Measurements from ENCODE around the gene SSR4. TPM values are rescaled to one million over a fixed set of nuclear protein-coding genes. Genes with fewer than 3 reads are reported as not detected.
"Not testable (repeated sequence)": the region's sequence is repeated elsewhere in the genome, so short reads cannot be mapped to it uniquely, and the experiment has no call there.

Gene SSR4
- polyA plus RNA-seq, 12 donors = 94.6 to 175 (median 108) TPM; not detected in 1

DNA sequence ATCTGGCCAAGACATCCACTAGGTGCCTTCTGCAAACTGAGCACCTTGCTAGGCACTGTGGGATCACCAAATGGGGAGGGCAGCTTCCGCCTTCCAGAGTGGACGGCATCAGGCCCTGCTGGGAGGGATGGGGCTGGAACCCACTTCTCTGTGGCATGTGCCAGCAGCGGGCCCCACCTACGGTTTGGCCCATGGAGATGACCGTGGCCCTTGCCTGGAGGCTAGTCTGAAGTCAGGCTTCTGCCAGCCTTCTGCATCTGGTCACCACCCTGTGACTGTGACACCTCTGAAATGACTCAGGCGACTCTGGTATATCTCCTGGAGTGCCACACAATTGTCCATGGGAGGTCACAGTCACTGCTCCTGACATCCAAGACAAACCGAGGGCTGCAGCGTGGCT, 7.2 kb downstream of the SSR4 start:
- no peak for DNase-seq

DNA sequence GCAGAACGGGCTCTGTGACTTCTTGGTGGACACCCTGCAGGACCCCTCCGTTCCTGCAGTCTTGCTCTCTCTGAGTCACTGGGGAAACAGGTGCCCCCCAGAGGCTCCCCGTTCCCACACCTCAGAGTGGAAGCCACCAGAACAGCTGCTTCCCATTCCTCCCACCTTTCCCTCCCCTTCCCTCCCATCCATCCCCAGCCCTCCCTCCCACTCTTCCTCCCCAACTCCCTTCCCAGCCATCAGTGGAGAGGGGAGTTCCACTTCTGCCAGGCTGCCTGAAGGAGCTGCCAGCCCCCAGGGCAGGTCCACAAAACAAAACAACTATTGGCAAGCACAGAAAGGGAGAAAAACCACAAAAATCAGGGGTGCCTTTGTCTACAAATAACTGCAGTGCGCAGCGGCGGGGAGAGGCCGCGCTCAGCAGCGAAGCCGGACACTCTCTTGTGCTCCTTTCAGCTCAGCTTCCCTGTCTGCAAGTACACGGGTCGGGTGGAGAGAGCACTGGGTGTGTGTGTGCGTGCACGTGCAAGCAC, 8.1 kb downstream of the SSR4 start:
- no peak for DNase-seq

DNA sequence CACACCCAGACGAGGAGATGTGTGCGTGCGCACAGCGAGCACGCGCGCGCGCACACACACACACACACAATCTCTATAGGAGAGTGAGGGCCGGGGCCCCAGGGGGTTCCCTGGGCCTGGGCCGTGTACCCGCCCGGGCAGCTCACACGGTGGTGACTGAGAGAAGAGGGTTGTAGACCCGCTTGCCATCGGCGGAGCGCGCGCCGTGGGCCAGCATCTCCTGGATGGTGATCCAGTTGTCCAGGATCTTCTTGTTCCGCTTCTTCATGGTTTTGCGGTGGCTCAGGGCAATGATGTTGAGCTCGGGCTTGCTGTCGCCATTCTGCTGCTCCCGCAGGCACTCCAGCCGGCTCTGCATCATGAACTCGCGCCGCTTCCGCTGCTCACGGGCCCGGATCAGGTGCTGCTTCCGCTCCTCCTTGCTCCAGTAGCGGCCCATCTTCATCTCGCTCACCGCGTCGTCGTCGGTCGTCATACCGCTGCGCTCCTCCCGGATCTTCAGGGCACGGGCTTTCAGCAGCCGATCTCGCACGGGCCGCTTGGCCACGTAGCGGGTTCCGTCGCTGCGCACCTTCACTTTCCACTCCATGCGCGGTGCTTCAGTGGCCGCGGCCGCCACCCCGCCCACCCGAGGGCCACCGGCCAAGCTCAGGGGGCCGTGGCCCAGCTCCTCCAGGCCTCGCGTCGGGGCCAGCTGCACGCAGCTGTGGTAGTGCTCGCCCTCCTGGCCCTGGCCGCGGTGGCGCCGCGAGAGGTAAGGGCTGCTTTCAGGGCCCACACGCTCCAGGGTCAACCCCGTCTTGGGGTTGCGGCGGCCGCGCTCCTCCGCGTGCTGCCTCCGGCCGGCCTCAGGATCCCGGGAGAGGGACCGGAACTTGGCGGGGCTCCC, 9.0 kb downstream of the SSR4 start:
- no peak for DNase-seq

DNA sequence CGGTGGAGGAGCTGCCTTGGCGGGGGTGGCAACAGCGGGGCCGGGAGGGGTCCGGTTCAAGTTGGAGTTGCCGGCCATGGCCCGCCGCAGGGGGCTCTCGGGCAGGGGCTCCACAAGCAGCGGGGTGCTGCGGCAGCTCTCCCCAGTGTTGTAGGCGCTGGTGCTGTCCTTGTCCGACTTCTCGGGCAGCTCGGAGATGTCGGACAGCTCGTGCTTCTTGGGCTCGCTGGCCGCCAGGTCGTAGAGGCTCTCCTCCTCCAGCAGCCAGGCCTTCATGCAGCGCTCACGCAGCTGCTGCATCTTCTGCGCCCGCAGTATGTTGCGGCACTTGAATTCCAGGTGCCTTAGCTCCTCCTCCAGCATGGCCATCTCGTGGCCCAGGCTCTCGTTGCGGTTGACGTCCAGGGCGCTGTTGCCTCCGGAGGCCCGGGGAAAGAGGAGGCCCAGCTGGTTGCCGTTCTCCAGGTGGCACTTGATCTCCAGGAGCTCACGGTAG, 9.7 kb downstream of the SSR4 start:
- no peak for DNase-seq

DNA sequence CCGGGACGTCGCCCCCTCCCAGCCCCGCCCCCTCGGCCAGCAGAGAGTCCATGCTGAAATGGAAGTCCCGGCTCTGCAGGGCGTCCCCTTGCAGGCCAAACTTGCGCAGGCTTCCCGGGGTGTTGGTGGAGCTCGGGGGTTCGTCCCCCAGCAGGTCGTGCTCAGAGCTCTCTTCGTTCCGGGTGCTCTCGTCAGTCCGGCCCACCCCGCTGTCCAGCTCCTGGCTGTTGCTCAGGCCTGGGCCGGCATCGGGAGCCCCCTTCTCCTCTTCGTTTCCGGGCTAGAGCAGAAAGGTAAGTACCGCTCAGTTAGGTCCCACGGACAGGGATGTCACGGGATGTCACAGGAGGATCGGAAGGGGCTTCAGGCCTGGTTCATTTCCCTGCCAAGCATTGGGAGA, 10.2 kb downstream of the SSR4 start:
- no peak for DNase-seq

DNA sequence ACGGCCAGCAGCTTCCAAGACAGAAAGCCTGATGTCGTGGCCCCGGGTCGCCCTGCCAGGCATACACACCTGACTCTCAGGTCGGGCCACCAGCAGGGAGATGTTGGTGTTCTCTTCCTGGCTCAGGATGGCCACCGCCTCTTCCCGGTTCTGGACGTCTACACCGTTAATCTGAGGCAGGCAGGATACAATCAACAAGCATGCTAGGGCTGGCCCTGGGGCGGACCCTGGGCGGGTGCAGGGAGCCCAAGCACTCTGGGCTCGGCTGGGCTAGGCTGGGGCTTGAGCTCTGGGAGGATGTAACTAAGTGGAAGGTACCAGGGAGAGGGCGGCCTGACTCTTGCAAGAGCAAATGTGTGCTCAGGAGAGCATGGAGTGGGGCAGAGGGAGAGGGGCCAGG, 11.0 kb downstream of the SSR4 start:
- no peak for DNase-seq

DNA sequence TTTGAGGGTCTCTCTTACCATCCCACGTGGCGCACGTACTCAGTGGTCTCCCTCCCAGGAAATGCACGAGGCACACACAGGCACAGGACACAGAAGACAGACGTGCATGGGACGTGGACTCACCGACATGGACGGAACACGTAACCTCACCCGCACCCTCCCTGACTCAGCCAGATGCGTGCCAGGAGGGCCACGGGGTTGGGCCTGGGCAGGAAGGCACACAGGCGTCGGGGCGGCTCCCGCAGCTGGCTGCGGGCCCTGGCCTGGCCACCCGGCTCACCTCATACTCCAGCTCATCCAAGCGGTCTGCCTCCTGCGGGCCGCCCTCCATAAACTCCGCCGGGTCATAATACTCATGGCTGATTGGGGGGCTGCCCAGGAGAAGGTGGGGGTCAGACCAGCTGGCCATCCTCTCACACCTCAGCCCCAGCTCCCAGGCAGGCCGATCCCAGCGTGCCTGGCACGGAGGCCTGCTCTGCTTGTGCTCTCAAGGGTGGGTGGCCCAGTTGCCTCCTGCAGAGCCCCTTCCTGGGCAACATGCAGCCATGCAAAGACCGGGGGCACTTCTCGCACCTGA, 12.6 kb downstream of the SSR4 start:
- DNase-seq = no peak

DNA sequence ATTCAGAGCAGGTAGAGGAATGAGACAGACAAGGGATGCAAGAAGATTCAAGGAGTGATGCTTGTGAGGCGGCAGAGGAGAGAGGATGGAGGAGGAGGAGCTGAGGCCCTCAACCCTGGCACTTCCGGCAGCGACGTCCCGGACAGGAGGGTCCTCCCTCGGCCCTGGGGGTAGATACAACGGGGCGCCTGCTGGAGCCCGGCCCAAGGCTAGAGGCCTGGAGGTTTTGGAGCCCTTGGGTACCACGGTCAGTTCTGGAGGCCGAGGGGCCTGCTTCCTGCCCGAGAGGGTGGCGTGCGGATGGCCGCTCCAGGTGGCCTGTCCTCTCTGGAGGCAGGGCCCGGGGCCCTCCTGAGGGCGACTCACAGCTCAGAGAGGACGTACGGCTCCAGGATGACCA, 13.5 kb downstream of the SSR4 start:
- DNase-seq = no peak

DNA sequence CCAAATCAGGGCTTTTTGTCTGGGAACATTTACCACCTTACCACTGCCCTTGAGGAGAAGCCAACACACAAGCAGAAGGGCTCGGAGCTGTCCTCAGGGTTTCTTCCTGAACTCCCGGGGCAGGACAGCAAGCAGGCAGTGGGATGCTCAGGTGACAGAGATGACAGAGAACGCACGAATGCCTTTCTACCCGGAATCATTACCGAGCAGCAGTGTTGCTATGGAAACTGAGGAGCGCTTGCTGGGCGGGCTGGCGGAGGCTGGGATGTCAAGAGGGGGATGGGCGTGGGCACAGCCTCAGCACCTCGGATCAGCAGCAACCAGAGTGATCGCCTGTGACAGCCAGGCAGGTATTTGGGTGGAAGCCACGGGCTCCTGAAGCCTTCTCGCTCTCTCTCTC, 17.8 kb downstream of the SSR4 start:
- no peak for DNase-seq

DNA sequence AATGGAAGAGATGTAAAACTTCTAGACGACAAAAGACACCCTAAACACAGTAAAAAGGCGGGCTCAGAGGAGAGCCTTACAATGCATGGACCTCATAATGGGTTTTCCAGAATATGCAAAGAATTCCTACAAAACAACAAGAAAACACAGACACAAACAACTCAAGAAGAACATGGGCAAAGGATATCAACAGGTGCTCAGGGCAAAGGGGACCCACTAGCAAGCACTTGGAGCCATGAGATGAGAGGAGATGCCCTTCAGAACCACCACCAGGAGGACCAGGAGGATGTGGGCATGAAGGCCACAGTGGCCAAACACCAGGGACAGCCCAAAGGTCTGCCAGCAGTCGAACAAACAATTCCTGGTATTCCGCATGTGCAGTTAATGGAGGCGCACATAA, 18.7 kb downstream of the SSR4 start:
- no peak for DNase-seq

DNA sequence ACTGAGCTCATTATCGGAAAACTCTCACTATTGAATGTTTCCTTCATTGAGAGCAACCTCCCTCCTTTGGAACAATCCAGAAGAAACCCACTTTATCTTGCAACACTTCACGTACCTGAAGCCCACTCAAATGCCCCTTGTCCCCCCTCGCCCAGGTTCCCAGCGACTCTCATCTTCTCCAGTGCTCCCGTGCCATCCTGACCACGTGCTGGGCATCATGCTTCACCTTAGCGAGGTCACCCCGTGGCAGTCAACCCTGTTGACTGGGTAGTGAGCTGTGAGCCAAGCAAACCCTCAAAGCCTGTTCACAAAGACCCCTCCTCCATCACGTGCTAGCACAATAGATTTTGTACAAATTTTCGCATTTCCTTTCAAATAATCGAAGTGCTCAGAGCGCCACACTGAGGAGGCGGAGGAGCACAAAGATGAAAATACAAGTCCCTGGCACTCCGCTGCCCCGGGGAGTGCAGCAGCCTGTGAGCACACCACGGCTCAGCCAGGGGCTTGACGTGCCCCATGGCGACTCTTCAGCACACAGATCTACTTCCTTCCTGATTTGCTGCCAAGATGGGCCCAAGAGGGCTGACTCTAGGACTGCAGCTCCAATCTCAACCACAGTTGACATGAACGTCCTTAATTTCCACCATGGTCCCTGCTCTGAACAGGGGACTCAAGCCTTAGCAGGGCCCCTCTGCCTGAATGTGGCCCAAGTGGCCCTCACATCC, 20.3 kb downstream of the SSR4 start:
- DNase-seq = no peak

DNA sequence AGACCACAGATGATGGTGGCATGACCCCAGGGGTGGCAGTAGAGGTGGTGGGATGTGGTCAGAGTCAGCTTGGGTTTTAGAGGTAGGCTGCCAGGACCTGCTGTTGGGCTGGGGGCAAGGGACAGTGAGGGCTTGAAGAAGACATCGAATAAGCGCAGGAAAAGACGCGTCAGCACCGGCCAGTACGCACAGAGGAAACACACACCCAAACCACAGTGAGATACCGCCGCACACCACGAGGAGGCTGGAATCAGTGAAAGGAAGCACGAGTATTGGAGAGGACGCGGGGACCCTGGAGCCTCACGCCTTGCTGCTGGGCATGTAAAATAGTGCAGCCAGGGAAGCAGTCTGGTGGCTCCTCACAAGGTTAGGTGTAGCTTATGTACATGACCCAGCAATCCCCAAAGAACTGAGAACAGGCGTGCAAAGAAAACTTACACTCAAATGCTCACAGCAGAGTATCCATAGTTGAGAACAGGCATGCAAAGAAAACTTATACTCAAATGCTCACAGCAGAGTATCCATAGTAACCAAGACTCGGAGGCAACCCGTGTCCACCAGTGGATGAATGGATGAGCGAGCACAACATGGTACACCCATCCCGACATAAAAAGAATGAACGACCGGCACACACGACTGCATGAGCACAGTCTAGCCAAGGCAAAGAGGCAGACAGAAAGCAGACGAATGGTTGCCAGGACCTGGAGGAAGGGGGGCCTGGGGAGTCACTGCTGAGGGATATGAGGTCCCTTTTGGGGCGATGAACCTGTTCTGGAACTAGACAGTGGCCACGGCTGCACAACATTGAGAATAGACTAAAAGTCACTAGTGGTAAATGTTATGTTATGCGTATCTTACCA, 22.6 kb downstream of the SSR4 start:
- DNase-seq = no peak

DNA sequence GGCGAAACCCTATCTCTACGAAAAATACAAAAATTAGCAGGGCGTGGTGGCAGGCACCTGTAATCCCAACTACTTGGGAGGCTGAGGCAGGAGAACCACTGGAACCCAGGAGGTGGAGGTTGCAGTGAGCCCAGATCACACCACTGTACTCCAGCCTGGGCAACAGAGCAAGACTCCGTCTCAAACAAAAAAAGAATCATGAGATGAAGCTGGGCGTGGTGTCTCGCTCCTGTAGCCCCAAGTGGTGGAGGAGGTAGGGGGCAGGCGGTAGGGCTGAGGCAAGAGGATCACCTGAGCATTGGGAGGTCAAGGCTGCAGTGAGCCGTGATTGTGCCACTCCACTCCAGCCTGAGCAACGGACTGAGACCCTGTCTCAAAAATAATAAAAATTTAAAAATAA, 23.6 kb downstream of the SSR4 start:
- DNase-seq = not testable (repeated sequence)

DNA sequence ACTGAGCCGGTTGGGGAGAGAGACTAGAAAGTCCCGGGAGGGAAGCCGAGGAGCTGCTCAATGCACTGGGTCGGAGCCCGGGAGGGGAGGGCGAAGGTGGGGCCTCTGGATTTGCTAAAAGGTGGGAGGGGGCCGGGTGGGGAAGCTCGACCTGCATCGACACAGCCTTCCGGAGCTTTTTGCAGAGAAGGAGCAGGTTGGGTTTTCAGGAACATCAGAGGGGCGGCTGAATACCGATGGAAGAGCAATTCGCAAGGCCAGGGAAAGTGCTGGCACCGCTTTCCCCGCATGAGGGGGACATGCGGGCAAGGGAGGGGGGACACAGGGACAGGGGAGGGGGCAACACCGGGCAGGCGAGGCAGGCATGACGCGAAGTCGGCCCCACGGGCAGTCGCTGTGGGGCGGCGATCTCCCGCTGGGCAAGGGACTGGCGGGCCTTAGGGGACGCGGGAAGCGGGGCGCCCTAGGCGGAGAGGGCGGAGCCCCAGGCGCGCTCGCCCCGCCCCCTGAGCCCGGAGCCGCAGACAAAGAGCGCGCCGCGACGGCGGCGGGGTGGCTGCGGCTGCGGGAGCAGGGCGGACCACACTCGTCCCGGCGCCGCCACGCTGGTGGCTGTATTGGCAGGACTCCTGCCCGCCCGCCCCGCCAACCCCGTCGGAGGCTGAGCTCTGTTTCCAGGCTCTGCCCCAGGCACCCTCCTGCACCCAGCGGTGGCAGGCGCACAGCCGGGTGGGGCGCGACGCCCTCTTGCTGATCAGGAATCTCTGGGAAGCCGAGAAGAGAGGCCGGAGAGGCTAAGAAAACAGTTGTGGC, 24.3 kb downstream of the SSR4 start:
- DNase-seq = no peak

DNA sequence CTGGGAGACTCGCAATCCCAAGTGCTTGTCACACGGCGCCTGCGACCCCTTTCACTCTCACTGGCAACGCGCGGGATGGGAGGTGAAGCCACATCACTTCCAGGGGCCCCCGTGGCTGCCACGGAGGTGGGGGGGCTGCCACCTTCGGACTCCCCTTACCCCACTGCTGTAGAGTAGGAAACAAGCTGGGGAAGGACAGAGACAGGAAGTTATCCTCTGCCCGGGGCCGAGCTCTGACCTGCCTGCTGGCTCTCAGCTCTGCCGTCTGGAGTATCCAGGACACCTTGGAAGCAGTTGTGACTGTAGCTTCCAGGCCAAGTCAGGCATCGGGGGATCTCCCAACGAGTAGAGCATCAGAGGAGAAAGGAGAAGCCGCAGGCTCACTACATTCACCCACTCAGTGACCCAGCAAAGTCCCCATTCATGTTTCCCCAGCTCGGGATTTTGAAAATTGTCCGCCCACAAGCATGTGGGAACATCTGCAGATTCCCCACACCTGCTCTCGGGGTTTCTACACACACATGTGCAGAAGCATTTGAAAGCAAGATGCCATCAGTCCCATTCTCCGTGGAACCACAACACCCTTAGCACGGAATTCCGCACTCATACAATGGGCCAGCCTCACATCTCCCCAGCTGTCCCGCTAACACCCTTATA, 25.0 kb downstream of the SSR4 start:
- no peak for DNase-seq

DNA sequence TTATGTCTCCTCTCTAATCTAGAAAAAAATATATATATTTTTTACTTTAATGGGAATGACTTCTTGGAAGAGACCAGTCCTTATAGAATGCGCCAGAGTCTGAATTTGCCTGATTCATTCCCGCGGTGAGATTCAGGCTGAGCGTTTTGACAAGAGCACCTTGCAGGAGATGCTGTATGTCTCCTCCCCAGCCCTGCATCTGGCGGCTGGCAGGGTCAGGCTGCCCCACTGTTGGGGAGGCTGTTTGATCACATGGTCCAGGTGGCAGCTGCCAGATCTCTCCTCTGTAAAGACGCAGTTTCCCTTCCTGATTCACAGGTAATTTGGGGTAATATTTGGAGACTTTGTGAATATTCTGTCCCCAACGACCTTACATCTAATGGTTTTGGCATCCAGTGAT, 26.1 kb downstream of the SSR4 start:
- no peak for DNase-seq

DNA sequence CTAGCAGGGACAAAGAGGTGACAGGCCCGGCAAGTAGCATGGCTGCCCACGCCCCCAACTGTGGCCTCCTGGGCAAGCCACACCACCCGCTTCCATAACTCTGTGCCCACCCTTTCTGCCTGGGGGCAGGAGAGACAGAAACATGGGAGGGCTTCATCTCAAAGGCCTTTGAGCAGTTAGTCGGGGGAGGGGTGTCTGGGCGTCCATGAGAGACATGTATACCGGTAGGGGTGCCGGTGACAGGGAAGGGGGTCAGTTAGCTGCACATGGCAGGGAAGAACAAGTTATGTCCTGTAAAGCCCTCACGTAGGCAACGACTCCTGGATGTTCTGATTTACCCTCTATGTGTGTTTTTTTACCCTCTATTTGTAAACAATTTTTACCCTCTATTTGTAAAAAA, 26.6 kb downstream of the SSR4 start:
- no peak for DNase-seq

DNA sequence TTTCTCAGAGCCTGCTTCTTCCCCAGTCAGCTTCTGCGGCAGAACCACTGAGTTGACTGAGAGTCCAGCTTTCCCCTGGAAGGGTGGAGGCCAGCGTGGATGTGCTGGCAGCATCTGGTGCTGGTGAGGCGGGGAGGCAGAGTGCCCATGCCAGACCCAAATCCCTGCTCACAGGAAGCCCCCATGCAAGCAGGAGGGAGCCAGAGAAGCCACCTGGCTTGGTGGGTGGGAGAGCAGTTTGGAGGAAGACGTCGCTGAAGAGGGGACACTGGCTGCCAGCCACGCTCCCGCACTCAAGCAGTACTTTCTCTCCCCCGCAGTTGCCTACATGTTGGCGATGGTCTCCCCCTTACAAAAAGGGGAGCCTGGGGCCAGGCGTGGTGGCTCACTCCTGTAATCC, 29.9 kb downstream of the SSR4 start:
- DNase-seq = no peak

DNA sequence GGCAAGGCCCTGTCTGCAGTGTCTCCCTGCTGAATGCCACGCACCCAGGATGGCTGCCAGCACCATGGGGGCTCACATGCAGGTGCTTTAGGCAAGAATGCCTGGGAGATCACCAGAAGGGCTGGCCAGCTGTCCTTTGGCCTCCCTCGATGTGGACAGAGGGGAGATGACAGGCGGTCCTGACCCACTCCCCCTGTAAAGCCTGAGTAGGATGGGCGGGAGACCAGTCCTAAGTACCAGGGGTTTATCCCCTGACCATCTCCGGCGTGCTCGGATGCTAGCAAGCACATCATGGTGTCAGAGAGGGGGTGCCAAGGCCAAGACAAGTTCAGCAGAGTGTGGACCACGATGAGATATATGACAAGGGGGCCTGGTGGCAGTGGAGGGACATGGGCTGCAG, 30.6 kb downstream of the SSR4 start:
- DNase-seq = no peak

DNA sequence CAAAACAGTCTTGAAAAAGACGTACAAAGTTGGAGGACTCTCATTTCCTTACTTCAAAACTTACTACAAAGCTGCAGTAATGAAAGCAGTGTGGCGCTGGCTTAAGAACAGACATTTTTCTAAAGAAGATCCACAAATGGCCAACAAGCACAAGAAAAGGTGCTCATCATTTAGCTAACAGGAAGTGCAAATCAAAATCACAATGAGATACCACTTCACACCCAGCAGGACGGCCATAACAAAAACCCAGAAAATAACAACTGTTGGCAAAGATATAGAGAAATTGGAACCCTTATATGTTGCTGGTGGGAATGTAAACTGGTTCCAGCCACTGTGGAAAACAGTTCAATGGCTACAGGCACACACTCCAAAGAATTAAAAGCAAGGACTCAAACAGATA, 32.5 kb downstream of the SSR4 start:
- DNase-seq = no peak

Data from muscle of arm (tissue), 12 donors.